Fibroblast of upper back skin (primary cell): ENCODE results near the gene HIPK2.

Source experiments
- DNase-seq: peaks from one replicate; pipeline ENCODE4 v3.0.0-alpha.2; 2013

Gene HIPK2

DNA sequence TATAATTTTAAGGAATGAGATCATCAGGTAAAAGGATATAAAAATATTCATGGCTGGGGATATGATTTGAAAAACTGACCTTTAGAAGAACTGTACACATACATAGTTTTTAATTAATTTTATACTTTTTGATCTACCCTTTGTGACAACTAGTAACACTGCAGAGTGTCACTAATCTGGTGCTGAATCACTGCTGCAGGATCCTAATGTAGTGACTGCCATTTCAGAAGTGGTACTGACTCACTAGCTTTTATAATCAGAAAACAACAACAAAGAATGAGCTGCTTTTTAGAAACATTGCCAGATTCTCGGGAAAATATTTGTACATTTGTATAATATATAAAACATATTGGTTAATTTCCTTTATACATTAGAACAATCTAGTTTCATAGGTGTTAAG, 110.4 kb downstream of the HIPK2 start:
- no peak for DNase-seq

- DNase-seq, result no peak
Observed at GRCh38 chr7:139666501-139666900, 111.3 kb downstream of the HIPK2 start.

DNA sequence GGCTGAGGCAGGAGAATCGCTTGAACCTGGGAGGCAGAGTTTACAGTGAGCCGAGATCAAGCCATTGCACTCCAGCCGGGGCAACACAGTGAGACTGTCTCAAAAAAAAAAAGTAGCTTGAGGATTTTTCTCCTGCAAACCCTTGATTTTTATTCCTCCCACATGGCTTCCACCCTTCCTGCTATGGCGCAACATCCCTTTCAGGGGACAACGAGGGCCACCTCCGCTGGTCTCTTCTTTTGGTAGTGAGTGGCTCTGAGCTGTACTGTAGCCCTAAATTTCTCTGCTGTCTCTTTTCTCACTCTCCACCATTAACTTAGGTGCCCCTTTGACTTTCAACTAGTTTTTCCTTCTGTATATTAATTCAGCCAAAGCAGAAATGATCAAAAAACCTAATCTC, 113.4 kb downstream of the HIPK2 start:
- no peak for DNase-seq

DNA sequence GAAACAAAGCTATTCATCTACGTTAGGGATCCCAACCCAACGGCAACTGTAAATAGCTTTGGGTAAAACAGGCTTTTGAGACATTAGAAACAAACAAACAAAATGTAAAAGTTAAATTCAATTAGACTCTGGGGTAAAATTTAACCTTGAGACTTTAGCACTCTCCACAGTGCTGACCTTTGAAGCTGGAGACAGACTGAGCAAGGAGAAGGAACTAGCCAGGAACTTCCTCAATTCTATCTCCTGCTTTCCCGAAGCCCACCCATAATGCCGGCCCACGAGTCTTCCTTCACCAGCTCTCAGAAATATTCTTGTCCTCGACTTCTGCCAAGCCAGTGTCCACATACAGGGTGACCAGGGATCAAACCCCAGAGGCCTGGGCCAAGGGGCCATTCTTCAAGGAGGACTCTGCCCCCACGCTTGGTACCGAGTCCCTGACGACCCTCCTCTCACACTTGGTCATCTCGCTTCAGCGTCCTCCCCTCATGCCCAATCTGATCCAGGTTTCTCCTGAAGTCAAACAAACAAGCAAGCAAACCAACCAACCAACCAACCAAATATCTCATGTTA, 114.1 kb downstream of the HIPK2 start:
- DNase-seq, result no peak

- no peak for DNase-seq
Observed at GRCh38 chr7:139661903-139662302, 115.9 kb downstream of the HIPK2 start.

DNA sequence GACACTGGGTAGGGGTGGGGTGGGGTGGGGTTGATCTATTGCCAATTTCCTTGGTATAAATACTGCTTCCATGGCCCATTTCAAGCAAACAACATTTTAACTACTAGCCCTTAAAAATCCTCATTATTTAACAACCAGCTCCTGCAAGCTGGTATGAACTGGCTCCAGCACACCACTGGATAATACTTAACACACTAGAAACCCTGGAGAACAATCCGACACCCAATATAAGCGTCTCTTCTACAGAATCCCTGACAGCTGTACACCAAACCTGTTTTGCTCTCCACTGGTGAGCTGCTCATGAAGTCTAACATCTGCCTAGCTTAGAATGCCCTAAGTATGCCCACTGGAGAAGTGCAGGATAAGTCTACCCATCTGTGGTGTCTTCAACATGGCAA, 116.8 kb downstream of the HIPK2 start:
- no peak for DNase-seq

GRCh38 chr7:139660317-139661042, 117.3 kb downstream of the HIPK2 start:
- DNase-seq, result no peak

DNA sequence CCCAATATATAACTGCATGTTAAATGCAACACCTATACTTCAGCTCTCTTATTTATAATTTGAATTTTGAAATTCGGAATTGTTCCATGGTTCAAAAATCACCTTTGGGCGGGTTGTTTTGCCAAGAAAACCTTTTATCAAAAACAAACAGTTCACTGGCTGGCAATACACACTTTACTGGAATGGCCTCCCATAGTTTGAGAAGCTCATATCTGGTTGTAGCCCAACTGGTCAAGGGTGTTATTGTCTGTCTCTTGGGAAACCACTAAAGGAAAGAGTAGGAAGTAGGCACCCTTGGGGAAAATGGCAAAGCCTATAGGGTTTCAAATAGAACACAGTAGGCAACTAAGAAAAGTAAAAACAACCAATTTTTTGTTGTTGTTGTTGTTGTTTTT, 117.9 kb downstream of the HIPK2 start:
- no peak for DNase-seq

DNA sequence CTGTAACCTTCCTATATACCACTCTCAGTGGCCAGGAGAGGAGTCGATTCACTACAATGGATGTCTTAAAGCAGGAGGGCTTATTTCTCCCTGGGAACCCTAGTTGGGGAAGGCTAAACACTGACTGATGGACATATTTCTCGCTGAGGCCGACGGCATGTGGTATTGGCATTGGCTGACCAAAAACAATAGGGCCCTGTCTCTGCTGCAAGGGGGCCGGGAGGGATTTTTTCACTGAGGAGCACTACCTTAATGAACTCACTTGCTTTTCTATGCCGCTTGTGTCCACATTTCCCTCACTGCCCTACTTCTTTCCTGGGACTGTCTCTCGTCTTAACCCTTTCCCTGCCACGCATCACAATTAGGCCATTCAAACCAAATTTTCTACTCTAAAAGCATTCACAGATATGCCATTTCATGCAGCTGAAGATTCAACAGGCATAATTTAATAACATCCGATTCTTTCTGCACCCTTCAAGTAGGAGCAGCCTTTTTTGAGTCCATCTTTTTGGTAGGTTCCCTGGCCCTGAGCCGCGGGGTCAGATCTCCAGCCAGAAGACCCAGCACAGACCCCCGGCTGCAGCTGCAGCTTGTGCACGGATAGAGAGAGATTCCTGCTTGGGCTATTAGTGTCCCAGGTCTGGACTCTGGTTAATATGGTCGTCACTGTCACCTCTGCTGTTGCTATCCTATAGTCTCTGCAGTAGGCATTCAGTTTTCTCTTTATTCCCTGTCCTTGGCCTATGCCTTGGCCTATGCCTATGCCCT, 118.7 kb downstream of the HIPK2 start:
- no peak for DNase-seq

DNA sequence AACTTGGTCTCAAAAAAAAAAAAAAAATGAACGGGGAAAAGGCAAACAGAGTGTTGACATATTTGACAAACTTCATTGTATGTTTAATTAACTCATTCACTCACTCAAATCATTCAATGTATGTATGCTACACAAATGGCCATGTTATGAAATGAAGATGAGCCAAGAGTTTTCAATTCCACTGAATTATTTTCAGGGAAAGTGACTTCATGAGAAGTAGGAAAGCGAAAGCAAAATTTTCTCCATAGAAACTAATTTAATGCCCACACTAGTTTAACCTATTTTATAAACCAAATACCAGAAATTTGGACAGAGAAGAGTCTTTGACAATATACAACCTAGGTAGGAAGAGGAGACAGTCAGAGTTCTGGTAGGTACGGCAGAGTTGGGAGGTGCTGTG, 119.5 kb downstream of the HIPK2 start:
- DNase-seq, result no peak

DNA sequence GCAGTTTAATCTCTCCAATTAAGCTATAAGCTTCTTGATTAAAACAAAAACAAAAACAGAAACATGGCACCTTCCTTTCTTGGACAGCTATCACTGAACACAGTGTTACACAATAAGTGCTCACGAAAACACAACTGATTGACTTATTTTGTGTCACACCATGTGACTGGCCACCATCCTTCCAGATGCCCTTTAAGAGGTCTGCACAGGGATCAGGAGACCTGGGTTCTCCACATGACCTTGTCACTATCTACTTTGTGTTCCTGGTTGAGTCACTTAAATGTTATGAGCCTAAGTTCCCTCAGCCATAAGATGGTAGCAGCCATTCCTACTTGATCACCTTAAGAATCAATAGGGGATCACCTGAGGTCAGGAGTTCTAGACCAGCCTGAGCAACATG, 120.1 kb downstream of the HIPK2 start:
- no peak for DNase-seq

DNA sequence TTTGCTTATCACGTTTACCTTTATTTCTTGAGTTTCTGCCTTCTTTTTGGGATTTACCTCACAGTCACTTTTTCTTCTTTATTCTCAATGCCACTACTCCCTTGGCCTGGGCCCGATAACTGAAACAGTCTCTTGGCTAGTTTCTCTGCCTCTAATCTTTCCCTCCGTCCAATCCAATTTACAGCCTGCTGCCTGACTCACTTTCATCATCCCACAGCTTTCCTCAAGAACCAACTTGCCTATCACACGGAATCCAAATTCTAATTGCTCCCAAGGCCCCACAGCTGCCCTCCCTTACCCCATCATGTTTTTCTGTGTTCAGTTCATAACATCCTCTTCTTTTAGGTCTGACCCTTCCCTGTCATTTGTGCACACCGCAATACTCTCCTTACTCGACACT, 121.4 kb downstream of the HIPK2 start:
- no peak for DNase-seq

GRCh38 chr7:139655305-139655704, 122.5 kb downstream of the HIPK2 start:
- DNase-seq, result no peak

GRCh38 chr7:139654276-139655181, 123.3 kb downstream of the HIPK2 start:
- no peak for DNase-seq

DNA sequence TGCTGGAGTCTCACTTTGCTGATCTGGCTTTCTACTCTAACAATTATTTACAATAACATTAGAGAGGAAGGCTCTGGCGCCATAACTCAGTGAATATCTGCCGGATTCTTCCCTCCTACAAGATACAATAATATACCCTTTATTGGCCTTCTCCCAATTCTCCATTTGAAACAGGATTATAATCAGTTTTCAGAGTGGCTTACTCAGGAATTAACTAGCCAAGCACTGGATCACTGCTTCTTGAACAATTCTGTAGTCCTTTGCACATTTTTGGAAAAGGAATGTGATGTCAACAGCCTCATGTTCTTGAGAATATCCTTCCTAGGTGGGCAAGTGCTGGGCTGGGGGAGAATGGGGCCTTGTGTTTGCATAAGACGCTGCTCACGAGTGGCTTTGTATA, 125.9 kb downstream of the HIPK2 start:
- DNase-seq, result no peak

- DNase-seq, result no peak
Observed at GRCh38 chr7:139651308-139651707, 126.5 kb downstream of the HIPK2 start.

DNA sequence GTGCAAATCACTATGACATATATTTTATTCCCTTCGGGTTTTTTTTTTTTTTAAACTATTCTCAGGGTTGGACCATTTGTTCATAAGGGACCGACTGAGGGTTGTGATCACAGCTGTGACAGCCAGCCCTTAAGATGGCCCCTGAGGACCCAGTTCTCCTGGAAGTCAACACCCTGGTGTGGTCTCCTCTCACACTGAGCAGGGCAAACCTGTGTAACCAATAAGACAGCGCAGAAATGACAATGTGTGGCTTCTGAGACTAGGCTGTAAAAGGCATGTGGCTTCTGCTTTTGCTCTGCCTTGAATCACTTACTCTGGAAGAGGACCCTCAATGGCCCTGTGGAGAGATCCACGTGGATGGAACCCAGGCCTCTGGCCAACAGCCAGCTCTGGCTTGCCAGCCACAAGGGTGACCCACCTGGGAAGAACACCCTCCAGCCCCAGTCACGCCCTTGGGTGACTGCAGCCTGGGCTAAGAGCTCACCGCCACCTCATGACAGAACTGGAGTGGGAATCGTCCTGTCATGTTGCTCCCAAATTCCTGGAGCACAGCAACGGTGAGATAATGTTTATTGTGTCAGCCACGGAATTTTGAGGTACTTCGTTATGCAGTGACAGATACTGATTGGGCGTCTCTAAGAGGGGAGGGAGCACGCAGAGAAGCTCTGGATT, 127.2 kb downstream of the HIPK2 start:
- DNase-seq, result no peak

DNA sequence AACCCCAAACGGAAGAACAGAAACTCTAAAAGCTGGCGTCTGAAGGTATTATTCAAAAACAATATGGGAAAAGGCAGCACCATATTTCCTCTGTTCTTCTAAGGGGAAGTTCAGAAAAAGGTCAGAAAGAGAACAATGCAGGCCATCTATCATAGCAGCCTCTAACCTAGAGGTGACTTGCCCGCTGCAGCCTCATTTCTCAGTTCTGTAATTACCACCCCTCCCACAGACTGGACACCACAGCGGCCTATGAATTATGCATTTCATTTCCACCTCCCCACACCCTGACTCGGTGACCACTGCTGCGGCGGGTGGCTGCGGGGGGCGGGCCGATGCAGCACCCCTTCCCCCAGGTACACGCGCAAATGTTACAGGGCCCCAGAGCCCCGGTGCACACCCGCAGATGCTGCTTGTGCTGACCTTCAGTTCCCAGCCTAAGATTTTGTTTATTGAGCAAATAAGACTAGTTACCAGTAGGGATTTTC, 128.8 kb downstream of the HIPK2 start:
- no peak for DNase-seq

DNA sequence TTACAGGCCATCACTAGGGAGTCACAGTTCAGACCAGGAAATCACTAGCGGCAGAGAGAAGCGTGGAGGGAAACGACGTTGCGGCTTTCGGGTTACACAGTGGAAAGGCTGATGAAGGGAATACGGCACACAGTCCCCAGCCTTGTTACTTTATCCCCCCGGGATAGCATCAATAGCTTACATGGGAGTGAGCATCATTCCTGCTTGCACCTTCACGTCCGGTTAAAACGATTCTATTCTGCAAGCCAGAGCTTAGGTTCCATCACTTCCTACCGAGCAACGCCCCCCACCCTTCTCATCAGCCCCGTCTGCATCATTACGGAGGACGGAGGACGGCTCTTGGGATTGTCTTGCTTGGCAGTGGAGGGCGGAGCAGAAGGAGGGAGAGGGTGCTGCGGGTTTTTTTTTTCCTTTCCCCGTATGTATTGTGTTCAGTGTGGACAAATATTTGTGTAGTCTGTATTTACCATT, 129.4 kb downstream of the HIPK2 start:
- DNase-seq, result no peak

- no peak for DNase-seq
Observed at GRCh38 chr7:139647814-139648390, 129.9 kb downstream of the HIPK2 start.

DNA sequence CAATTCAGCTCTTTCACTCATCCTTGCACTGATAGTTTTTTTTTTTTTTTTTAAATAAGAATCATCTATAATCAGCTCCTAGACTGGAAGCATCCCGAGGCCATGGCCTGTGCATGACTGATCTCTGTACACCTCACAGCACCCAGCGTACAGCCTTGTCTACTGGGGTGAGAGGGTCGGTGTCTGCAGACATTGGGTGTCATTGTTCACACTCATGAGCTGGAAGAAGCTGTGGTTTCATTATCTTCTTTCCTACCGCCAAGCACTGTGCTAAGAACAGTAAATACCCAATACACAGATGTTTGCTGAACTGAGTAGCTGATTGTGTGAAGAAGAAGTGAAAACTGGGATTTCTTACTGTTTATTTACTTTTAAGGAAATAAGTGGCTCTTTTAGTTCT, 130.7 kb downstream of the HIPK2 start:
- no peak for DNase-seq

DNA sequence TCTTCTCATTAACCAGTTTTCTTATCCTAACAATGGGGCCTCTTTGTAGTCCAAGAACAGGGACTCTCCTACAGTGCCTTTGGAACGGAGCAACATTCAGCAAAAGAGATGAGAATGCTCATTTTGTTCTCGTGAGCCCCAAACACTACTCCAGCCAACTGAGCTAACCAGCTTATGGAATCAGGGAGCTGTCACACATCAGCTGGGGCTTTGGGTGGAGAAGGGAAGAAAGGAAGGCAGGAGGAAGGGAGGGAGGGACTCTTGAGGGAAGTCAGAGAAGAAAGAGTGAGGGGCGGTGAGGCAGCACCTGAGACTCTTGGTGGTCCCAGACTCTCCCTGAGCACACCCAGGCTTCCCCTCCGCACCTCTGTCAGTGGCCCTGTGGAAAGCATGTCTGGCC, 131.2 kb downstream of the HIPK2 start:
- no peak for DNase-seq
